ENCODE data around the gene TNRC6A.

TNRC6A gene

GRCh38 chr16:24821129-24821528 lies 91.7 kb downstream of the TNRC6A start:
- Histone ChIP-seq H3K27me3 (replicated peaks; ENCODE audit: control insufficient read depth, insufficient read depth, low read length, poor library complexity, severe bottlenecking) (no peaks in the 10 kb centered on the region), H3K4me1 (ENCODE audit: control insufficient read depth, insufficient read depth, low read length, poor library complexity, severe bottlenecking) (no peaks in the 10 kb centered on the region), H3K36me3 (ENCODE audit: control insufficient read depth, insufficient read depth, low read length) (peaks cover 84% of the 10 kb centered on the region), H3K27ac (ENCODE audit: insufficient read depth, low read length, poor library complexity, severe bottlenecking) (no peak overlapping the region), H3K4me3 (ENCODE audit: insufficient read depth, low read depth, low read length, poor library complexity, severe bottlenecking) (no peak overlapping the region), H3K9me3 (ENCODE audit: control insufficient read depth, low read length) (no peaks in the 10 kb centered on the region)
- DNase-seq, result no peak

GRCh38 chr16:24822542-24822941 lies 93.1 kb downstream of the TNRC6A start:
- Histone ChIP-seq H3K27me3 (replicated peaks; ENCODE audit: control insufficient read depth, insufficient read depth, low read length, poor library complexity, severe bottlenecking) (no peaks in the 10 kb centered on the region), H3K4me1 (ENCODE audit: control insufficient read depth, insufficient read depth, low read length, poor library complexity, severe bottlenecking) (no peaks in the 10 kb centered on the region), H3K9me3 (ENCODE audit: control insufficient read depth, low read length) (no peaks in the 10 kb centered on the region), H3K4me3 (ENCODE audit: insufficient read depth, low read depth, low read length, poor library complexity, severe bottlenecking) (no peak overlapping the region), H3K27ac (ENCODE audit: insufficient read depth, low read length, poor library complexity, severe bottlenecking) (no peak overlapping the region), H3K36me3 (ENCODE audit: control insufficient read depth, insufficient read depth, low read length) (peaks cover 85% of the 10 kb centered on the region)
- no peak for DNase-seq

GRCh38 chr16:24822974-24823373 lies 93.5 kb downstream of the TNRC6A start:
- Histone ChIP-seq H3K27ac (ENCODE audit: insufficient read depth, low read length, poor library complexity, severe bottlenecking) (no peak overlapping the region), H3K9me3 (ENCODE audit: control insufficient read depth, low read length) (no peaks in the 10 kb centered on the region), H3K4me3 (ENCODE audit: insufficient read depth, low read depth, low read length, poor library complexity, severe bottlenecking) (no peak overlapping the region), H3K27me3 (replicated peaks; ENCODE audit: control insufficient read depth, insufficient read depth, low read length, poor library complexity, severe bottlenecking) (no peaks in the 10 kb centered on the region), H3K36me3 (ENCODE audit: control insufficient read depth, insufficient read depth, low read length) (peaks cover 80% of the 10 kb centered on the region), H3K4me1 (ENCODE audit: control insufficient read depth, insufficient read depth, low read length, poor library complexity, severe bottlenecking) (no peaks in the 10 kb centered on the region)
- no peak for DNase-seq

- no peak for DNase-seq
- peaks cover 53% of the 10 kb centered on the region for H3K36me3 ChIP-seq (ENCODE audit: control insufficient read depth, insufficient read depth, low read length)
Measured at GRCh38 chr16:24825696-24826095, 96.2 kb downstream of the TNRC6A start.

GRCh38 chr16:24826096-24826690 lies 96.7 kb downstream of the TNRC6A start:
- H3K36me3 ChIP-seq (ENCODE audit: control insufficient read depth, insufficient read depth, low read length), result peaks cover 48% of the 10 kb centered on the region
- no peaks in the 10 kb centered on the region for H3K4me1 ChIP-seq (ENCODE audit: control insufficient read depth, insufficient read depth, low read length, poor library complexity, severe bottlenecking)
- no peak overlapping the region for H3K27ac ChIP-seq (ENCODE audit: insufficient read depth, low read length, poor library complexity, severe bottlenecking)
- H3K9me3 ChIP-seq (ENCODE audit: control insufficient read depth, low read length), result no peaks in the 10 kb centered on the region
- no peak for DNase-seq
- H3K27me3 ChIP-seq (replicated peaks; ENCODE audit: control insufficient read depth, insufficient read depth, low read length, poor library complexity, severe bottlenecking), result no peaks in the 10 kb centered on the region
- no peak overlapping the region for H3K4me3 ChIP-seq (ENCODE audit: insufficient read depth, low read depth, low read length, poor library complexity, severe bottlenecking)

More at GRCh38 chr16:24825696-24826095, 96.2 kb downstream of the TNRC6A start:
- no peak overlapping the region for H3K4me3 ChIP-seq (ENCODE audit: insufficient read depth, low read depth, low read length, poor library complexity, severe bottlenecking)
- no peaks in the 10 kb centered on the region for H3K9me3 ChIP-seq (ENCODE audit: control insufficient read depth, low read length)
- no peak overlapping the region for H3K27ac ChIP-seq (ENCODE audit: insufficient read depth, low read length, poor library complexity, severe bottlenecking)
- H3K4me1 ChIP-seq (ENCODE audit: control insufficient read depth, insufficient read depth, low read length, poor library complexity, severe bottlenecking), result no peaks in the 10 kb centered on the region
- no peaks in the 10 kb centered on the region for H3K27me3 ChIP-seq (replicated peaks; ENCODE audit: control insufficient read depth, insufficient read depth, low read length, poor library complexity, severe bottlenecking)

GRCh38 chr16:24826817-24827566 lies 97.5 kb downstream of the TNRC6A start:
- no peaks in the 10 kb centered on the region for H3K27me3 ChIP-seq (replicated peaks; ENCODE audit: control insufficient read depth, insufficient read depth, low read length, poor library complexity, severe bottlenecking)
- DNase-seq, result no peak
- H3K4me3 ChIP-seq (ENCODE audit: insufficient read depth, low read depth, low read length, poor library complexity, severe bottlenecking), result no peak overlapping the region
- peaks cover 40% of the 10 kb centered on the region for H3K36me3 ChIP-seq (ENCODE audit: control insufficient read depth, insufficient read depth, low read length)
- H3K9me3 ChIP-seq (ENCODE audit: control insufficient read depth, low read length), result no peaks in the 10 kb centered on the region
- no peak overlapping the region for H3K27ac ChIP-seq (ENCODE audit: insufficient read depth, low read length, poor library complexity, severe bottlenecking)
- H3K4me1 ChIP-seq (ENCODE audit: control insufficient read depth, insufficient read depth, low read length, poor library complexity, severe bottlenecking), result no peaks in the 10 kb centered on the region

- no peaks in the 10 kb centered on the region for H3K4me1 ChIP-seq (ENCODE audit: control insufficient read depth, insufficient read depth, low read length, poor library complexity, severe bottlenecking)
- peaks cover 22% of the 10 kb centered on the region for H3K36me3 ChIP-seq (ENCODE audit: control insufficient read depth, insufficient read depth, low read length)
- H3K4me3 ChIP-seq (ENCODE audit: insufficient read depth, low read depth, low read length, poor library complexity, severe bottlenecking), result no peak overlapping the region
- no peak for DNase-seq
- no peak overlapping the region for H3K27ac ChIP-seq (ENCODE audit: insufficient read depth, low read length, poor library complexity, severe bottlenecking)
- H3K27me3 ChIP-seq (replicated peaks; ENCODE audit: control insufficient read depth, insufficient read depth, low read length, poor library complexity, severe bottlenecking), result no peaks in the 10 kb centered on the region
- H3K9me3 ChIP-seq (ENCODE audit: control insufficient read depth, low read length), result no peaks in the 10 kb centered on the region
Measured at GRCh38 chr16:24829153-24829552, 99.7 kb downstream of the TNRC6A start.

- H3K36me3 ChIP-seq (ENCODE audit: control insufficient read depth, insufficient read depth, low read length), result no peaks in the 10 kb centered on the region
- H3K27ac ChIP-seq (ENCODE audit: insufficient read depth, low read length, poor library complexity, severe bottlenecking), result no peak overlapping the region
- H3K4me1 ChIP-seq (ENCODE audit: control insufficient read depth, insufficient read depth, low read length, poor library complexity, severe bottlenecking), result no peaks in the 10 kb centered on the region
- H3K9me3 ChIP-seq (ENCODE audit: control insufficient read depth, low read length), result no peaks in the 10 kb centered on the region
- H3K27me3 ChIP-seq (replicated peaks; ENCODE audit: control insufficient read depth, insufficient read depth, low read length, poor library complexity, severe bottlenecking), result no peaks in the 10 kb centered on the region
- H3K4me3 ChIP-seq (ENCODE audit: insufficient read depth, low read depth, low read length, poor library complexity, severe bottlenecking), result no peak overlapping the region
- DNase-seq, result no peak
Measured at GRCh38 chr16:24833352-24833751, 103.9 kb downstream of the TNRC6A start.

- Histone ChIP-seq H3K9me3 (ENCODE audit: control insufficient read depth, low read length) (no peaks in the 10 kb centered on the region), H3K36me3 (ENCODE audit: control insufficient read depth, insufficient read depth, low read length) (no peaks in the 10 kb centered on the region), H3K27me3 (replicated peaks; ENCODE audit: control insufficient read depth, insufficient read depth, low read length, poor library complexity, severe bottlenecking) (no peaks in the 10 kb centered on the region), H3K4me1 (ENCODE audit: control insufficient read depth, insufficient read depth, low read length, poor library complexity, severe bottlenecking) (no peaks in the 10 kb centered on the region), H3K4me3 (ENCODE audit: insufficient read depth, low read depth, low read length, poor library complexity, severe bottlenecking) (no peak overlapping the region), H3K27ac (ENCODE audit: insufficient read depth, low read length, poor library complexity, severe bottlenecking) (no peak overlapping the region)
- no peak for DNase-seq
Measured at GRCh38 chr16:24834459-24835335, 105.2 kb downstream of the TNRC6A start.

GRCh38 chr16:24836836-24837235 lies 107.4 kb downstream of the TNRC6A start:
- no peaks in the 10 kb centered on the region for H3K4me1 ChIP-seq (ENCODE audit: control insufficient read depth, insufficient read depth, low read length, poor library complexity, severe bottlenecking)
- no peaks in the 10 kb centered on the region for H3K27me3 ChIP-seq (replicated peaks; ENCODE audit: control insufficient read depth, insufficient read depth, low read length, poor library complexity, severe bottlenecking)
- H3K4me3 ChIP-seq (ENCODE audit: insufficient read depth, low read depth, low read length, poor library complexity, severe bottlenecking), result no peak overlapping the region
- H3K27ac ChIP-seq (ENCODE audit: insufficient read depth, low read length, poor library complexity, severe bottlenecking), result no peak overlapping the region
- H3K9me3 ChIP-seq (ENCODE audit: control insufficient read depth, low read length), result no peaks in the 10 kb centered on the region
- no peaks in the 10 kb centered on the region for H3K36me3 ChIP-seq (ENCODE audit: control insufficient read depth, insufficient read depth, low read length)
- no peak for DNase-seq
